HepG2 (cell line): Measurements from ENCODE around the gene PPP6R2. TPM values are rescaled to one million over a fixed set of nuclear protein-coding genes. Genes with fewer than 3 reads are reported as not detected.

Source experiments
- BATF2 ChIP-seq: sonication (generic); formaldehyde crosslinking; IDR thresholded peaks from 2 replicates; pipeline ENCODE4 v1.8.0; 2022; ENCODE audit warnings: mild to moderate bottlenecking, missing genetic modification reagents, moderate library complexity
- GPBP1L1 ChIP-seq: sonication (generic); formaldehyde crosslinking; IDR thresholded peaks from 2 replicates; pipeline ENCODE4 v1.5.0; 2020; ENCODE audit warnings: mild to moderate bottlenecking, missing genetic modification reagents
- KIAA2018 ChIP-seq: sonication (generic); formaldehyde crosslinking; IDR thresholded peaks from 2 replicates; pipeline ENCODE4 v1.5.0; 2020; ENCODE audit warnings: mild to moderate bottlenecking, missing genetic modification reagents, borderline replicate concordance
- PCBP1 ChIP-seq: fragments of 200-400 bp; formaldehyde crosslinking; IDR thresholded peaks from 2 replicates; pipeline ENCODE4 v1.6.1; 2017; ENCODE audit warnings: mild to moderate bottlenecking, low read depth, low read length, borderline replicate concordance
- SPEN ChIP-seq: sonication (generic); formaldehyde crosslinking; IDR thresholded peaks from 2 replicates; pipeline ENCODE4 v1.5.1; 2020; ENCODE audit warnings: low read depth, mild to moderate bottlenecking, missing genetic modification reagents
- ZBTB40 ChIP-seq, 2 experiments: fragments of 450-650 bp in 1 of 2; sonication (generic) in 1 of 2; formaldehyde crosslinking in 1 of 2; IDR thresholded peaks; 2 replicates each; pipeline versions ENCODE4 v1.6.1 to v1.8.0; 2016 to 2022; ENCODE audit warnings: antibody characterized with exemption in 1 of 2, mild to moderate bottlenecking in 1 of 2, missing genetic modification reagents in 1 of 2
- ZNF556 ChIP-seq: sonication (generic); formaldehyde crosslinking; IDR thresholded peaks from 2 replicates; pipeline ENCODE4 v1.4.0; 2020; ENCODE audit warnings: mild to moderate bottlenecking, missing genetic modification reagents, borderline replicate concordance
- ZNF782 ChIP-seq: sonication (generic); formaldehyde crosslinking; IDR thresholded peaks from 2 replicates; pipeline ENCODE4 v1.4.0; 2020; ENCODE audit warnings: missing genetic modification reagents, mild to moderate bottlenecking, borderline replicate concordance
- polyA plus RNA-seq, 8 experiments: library from polyadenylated mRNA; depleted of rRNA in 3 of 8; stranded (reverse) in 7 of 8; unstranded in 1 of 8; fragments of >200 nt; fragmentation: Illumina TruSeq in 4 of 8; extraction: Trizol in 4 of 8; gene quantifications; 2 replicates each; pipeline versions ENCODE4 v1.2.1 to v1.2.3, GENCODE V29; 2011 to 2016; ENCODE audit warnings: low read depth in 4 of 8, missing spikeins in 1 of 8, mixed read lengths in 1 of 8; ENCODE audit not compliant: insufficient read depth in 1 of 8
- total RNA-seq, 5 experiments: library from RNA; depleted of rRNA; stranded (reverse); fragments of >200 nt; fragmentation: Illumina TruSeq; extraction: Trizol; gene quantifications; 2 replicates each; pipeline ENCODE4 v1.2.3, GENCODE V29; 2016; ENCODE audit warnings: low read depth in 1 of 5

The PPP6R2 gene
- total and polyA plus RNA-seq, 2 of the 13 experiments (the other 11 are each of a cell fraction or from before 2014, with no cell fraction given) = 55.0 to 102 TPM

- no peak for TF ChIP-seq ZBTB40 (IDR thresholded peaks at IDR 0.05)
- TF ChIP-seq ZBTB40 (CRISPR knock-in tag; IDR thresholded peaks at IDR 0.05) = no peak
- TF ChIP-seq GPBP1L1 = no peak
- TF ChIP-seq BATF2 (CRISPR knock-in tag) = no peak
- no peak for TF ChIP-seq KIAA2018 (CRISPR knock-in tag)
- TF ChIP-seq ZNF556 (CRISPR knock-in tag) = no peak
- TF ChIP-seq PCBP1 = no peak
- no peak for TF ChIP-seq SPEN
- TF ChIP-seq ZNF782 (CRISPR knock-in tag) = no peak
Measured at GRCh38 chr22:50481440-50482106, 138.4 kb downstream of the PPP6R2 start, which contains the start of gene ADM2 (continued).
